Loucy (cell line): ENCODE results near the gene ANKRD23.

Experiments used
- H2AFZ ChIP-seq: fragments of 200-600 bp; sonication (generic); 2 replicates; pipeline ENCODE4 v1.6.0; 2016; ENCODE audit warnings: antibody characterized with exemption, mild to moderate bottlenecking, low read length, moderate library complexity
- H3F3A ChIP-seq: fragments of 200-600 bp; 2 replicates; pipeline ENCODE4 v1.6.0; 2016; ENCODE audit warnings: antibody characterized with exemption, low read depth, mild to moderate bottlenecking
- H3K27me3 ChIP-seq: fragments of 200-600 bp; sonication (generic); 2 replicates; pipeline ENCODE4 v1.6.1; 2014; ENCODE audit warnings: low read length, mild to moderate bottlenecking; ENCODE audit not compliant: insufficient read depth, poor library complexity, severe bottlenecking
- H3K36me3 ChIP-seq: fragments of 200-600 bp; sonication (generic); 2 replicates; pipeline ENCODE4 v1.6.1; 2016; ENCODE audit warnings: low read length; ENCODE audit not compliant: insufficient read depth
- H3K4me1 ChIP-seq: fragments of 200-600 bp; sonication (generic); 2 replicates; pipeline ENCODE4 v1.5.1; 2014; ENCODE audit warnings: low read length, mild to moderate bottlenecking; ENCODE audit not compliant: insufficient read depth, poor library complexity, severe bottlenecking
- H3K4me2 ChIP-seq: fragments of 200-600 bp; sonication (generic); 2 replicates; pipeline ENCODE4 v1.6.0; 2014; ENCODE audit warnings: antibody characterized with exemption, low read length, low read depth, mild to moderate bottlenecking; ENCODE audit not compliant: poor library complexity, severe bottlenecking
- H3K4me3 ChIP-seq: fragments of 200-600 bp; sonication (generic); 2 replicates; pipeline ENCODE4 v1.5.1; 2014; ENCODE audit warnings: low read length, mild to moderate bottlenecking, mixed read lengths; ENCODE audit not compliant: poor library complexity, severe bottlenecking
- H3K79me2 ChIP-seq: fragments of 200-600 bp; sonication (generic); 2 replicates; pipeline ENCODE4 v1.6.1; 2014; ENCODE audit warnings: low read length; ENCODE audit not compliant: insufficient read depth
- H3K9ac ChIP-seq: fragments of 200-600 bp; sonication (generic); 2 replicates; pipeline ENCODE4 v1.6.0; 2014; ENCODE audit warnings: mild to moderate bottlenecking, low read depth, low read length, moderate library complexity; ENCODE audit not compliant: poor library complexity, severe bottlenecking
- H3K9me2 ChIP-seq: fragments of 200-600 bp; sonication (generic); replicated peaks from 2 replicates; pipeline ENCODE4 v1.6.1; 2016; ENCODE audit warnings: low read depth, low read length, mixed read lengths
- H3K9me3 ChIP-seq: fragments of 200-600 bp; sonication (generic); 2 replicates; pipeline ENCODE4 v1.6.1; 2014; ENCODE audit warnings: mild to moderate bottlenecking, antibody characterized with exemption, low read length, low read depth; ENCODE audit not compliant: insufficient read depth
- H4K20me1 ChIP-seq: fragments of 200-600 bp; sonication (generic); 2 replicates; pipeline ENCODE4 v1.6.0; 2014; ENCODE audit warnings: antibody characterized with exemption, low read length, mild to moderate bottlenecking; ENCODE audit not compliant: insufficient read depth, poor library complexity, severe bottlenecking
- EZH2phosphoT487 ChIP-seq: fragments of 200-600 bp; IDR thresholded peaks from 2 replicates; pipeline ENCODE4 v1.6.1; 2018; ENCODE audit warnings: antibody characterized with exemption, mild to moderate bottlenecking, moderate library complexity, borderline replicate concordance
- TF ChIP-seq, protein P1 (sequence below): fragments of 200-600 bp; sonication (generic); conservative IDR thresholded peaks from 2 replicates; pipeline ENCODE4 v1.5.1; 2014; ENCODE audit warnings: mild to moderate bottlenecking, antibody characterized with exemption, low read length

Gene ANKRD23

GRCh38 chr2:96883306-96883705 is 39.5 kb upstream of the ANKRD23 start:
- no peaks in the 10 kb centered on the region for H3F3A ChIP-seq

GRCh38 chr2:96882906-96883305 is 39.1 kb upstream of the ANKRD23 start:
- no peaks in the 10 kb centered on the region for H3K36me3 ChIP-seq
- H2AFZ ChIP-seq, result no peak overlapping the region
- H3K4me2 ChIP-seq, result no peak overlapping the region

More at GRCh38 chr2:96883306-96883705, 39.5 kb upstream of the ANKRD23 start:
- Histone ChIP-seq H3K4me1 (no peaks in the 10 kb centered on the region), H3K79me2 (no peaks in the 10 kb centered on the region), H3K9ac (no peak overlapping the region), H3K4me3 (no peak overlapping the region), H3K4me2 (no peak overlapping the region), H3K27me3 (no peaks in the 10 kb centered on the region), H3K36me3 (no peaks in the 10 kb centered on the region), H3K9me2 (no peaks in the 10 kb centered on the region), H3K9me3 (no peaks in the 10 kb centered on the region), H2AFZ (no peak overlapping the region), H4K20me1 (no peaks in the 10 kb centered on the region)
- TF ChIP-seq, protein P1, sequence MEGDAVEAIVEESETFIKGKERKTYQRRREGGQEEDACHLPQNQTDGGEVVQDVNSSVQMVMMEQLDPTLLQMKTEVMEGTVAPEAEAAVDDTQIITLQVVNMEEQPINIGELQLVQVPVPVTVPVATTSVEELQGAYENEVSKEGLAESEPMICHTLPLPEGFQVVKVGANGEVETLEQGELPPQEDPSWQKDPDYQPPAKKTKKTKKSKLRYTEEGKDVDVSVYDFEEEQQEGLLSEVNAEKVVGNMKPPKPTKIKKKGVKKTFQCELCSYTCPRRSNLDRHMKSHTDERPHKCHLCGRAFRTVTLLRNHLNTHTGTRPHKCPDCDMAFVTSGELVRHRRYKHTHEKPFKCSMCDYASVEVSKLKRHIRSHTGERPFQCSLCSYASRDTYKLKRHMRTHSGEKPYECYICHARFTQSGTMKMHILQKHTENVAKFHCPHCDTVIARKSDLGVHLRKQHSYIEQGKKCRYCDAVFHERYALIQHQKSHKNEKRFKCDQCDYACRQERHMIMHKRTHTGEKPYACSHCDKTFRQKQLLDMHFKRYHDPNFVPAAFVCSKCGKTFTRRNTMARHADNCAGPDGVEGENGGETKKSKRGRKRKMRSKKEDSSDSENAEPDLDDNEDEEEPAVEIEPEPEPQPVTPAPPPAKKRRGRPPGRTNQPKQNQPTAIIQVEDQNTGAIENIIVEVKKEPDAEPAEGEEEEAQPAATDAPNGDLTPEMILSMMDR, result no peak
- TF ChIP-seq EZH2phosphoT487, result no peak

GRCh38 chr2:96882230-96882629 is 38.4 kb upstream of the ANKRD23 start:
- Histone ChIP-seq H3K27me3 (no peaks in the 10 kb centered on the region), H3K36me3 (no peaks in the 10 kb centered on the region), H4K20me1 (no peaks in the 10 kb centered on the region), H3K9me3 (no peaks in the 10 kb centered on the region), H3K9me2 (no peaks in the 10 kb centered on the region), H3F3A (no peaks in the 10 kb centered on the region), H3K4me1 (no peaks in the 10 kb centered on the region), H3K4me3 (no peak overlapping the region), H3K4me2 (no peak overlapping the region), H3K79me2 (no peaks in the 10 kb centered on the region), H3K9ac (no peak overlapping the region), H2AFZ (no peak overlapping the region)
- TF ChIP-seq, protein P1, result no peak
- no peak for TF ChIP-seq EZH2phosphoT487

More at GRCh38 chr2:96882906-96883305, 39.1 kb upstream of the ANKRD23 start:
- H3F3A ChIP-seq, result no peaks in the 10 kb centered on the region
- H3K4me3 ChIP-seq, result no peak overlapping the region
- no peaks in the 10 kb centered on the region for H3K9me2 ChIP-seq
- H3K9ac ChIP-seq, result no peak overlapping the region
- no peaks in the 10 kb centered on the region for H3K79me2 ChIP-seq
- TF ChIP-seq, protein P1, result no peak
- TF ChIP-seq EZH2phosphoT487, result no peak
- no peaks in the 10 kb centered on the region for H4K20me1 ChIP-seq
- H3K27me3 ChIP-seq, result no peaks in the 10 kb centered on the region
- no peaks in the 10 kb centered on the region for H3K4me1 ChIP-seq
- H3K9me3 ChIP-seq, result no peaks in the 10 kb centered on the region
